Activated T-cell treated with anti-CD3 and anti-CD28 coated beads, Interleukin-2, amount 50 U/mL, for 4 hours (primary cell): ENCODE data around the gene FAM222A. TPM values are rescaled to one million over a fixed set of nuclear protein-coding genes. Genes with fewer than 3 reads are reported as not detected.

Experiments used
- ATAC-seq, 2 donors: fragments of 200-7000 bp; cut with Tn5 transposase; one replicate each; pipeline ENCODE4 v1.10.0; 2021
- DNase-seq: peaks from one replicate; pipeline ENCODE4 v3.0.0-alpha.2; 2020
- H3K27me3 Mint-ChIP-seq: one replicate; pipeline ENCODE4 v1.8.0; 2021; ENCODE audit warnings: low read depth, mixed read lengths
- H3K36me3 Mint-ChIP-seq: one replicate; pipeline ENCODE4 v1.8.0; 2022; ENCODE audit warnings: mixed read lengths; ENCODE audit not compliant: insufficient read depth
- H3K4me1 Mint-ChIP-seq: one replicate; pipeline ENCODE4 v1.8.0; 2021; ENCODE audit warnings: low read depth, mixed read lengths
- H3K4me3 Mint-ChIP-seq: one replicate; pipeline ENCODE4 v1.8.0; 2021; ENCODE audit warnings: mild to moderate bottlenecking, moderate library complexity, mixed read lengths
- H3K9me3 Mint-ChIP-seq: one replicate; pipeline ENCODE4 v1.8.0; 2021; ENCODE audit warnings: mixed read lengths
- total RNA-seq, 3 donors: library from RNA; stranded (reverse); gene quantifications; one replicate each; pipeline ENCODE4 v1.2.1, GENCODE V29; 2021

The FAM222A gene
- total RNA-seq, result 1 to 10 TPM; 4.2 to 6.7 (median 4.8) TPM

GRCh38 chr12:109713187-109714070 lies at the start of gene FAM222A:
Gene FAM222A, plus strand, starts transcription at chr12:109713825. Its CDS starts 30,322 bp downstream, at chr12:109744147.
- peak; percentile 97 for DNase-seq
- H3K27me3 Mint-ChIP-seq, result peaks cover 43% of the 10 kb centered on the region
- H3K4me1 Mint-ChIP-seq, result no peaks in the 10 kb centered on the region
- H3K9me3 Mint-ChIP-seq, result no peaks in the 10 kb centered on the region
- H3K36me3 Mint-ChIP-seq, result no peaks in the 10 kb centered on the region
- peak within 1 kb of the TSS; percentile 71 for H3K4me3 Mint-ChIP-seq
- ATAC-seq, result peak; percentile 90 to 92

GRCh38 chr12:109664402-109664801 lies 49.2 kb upstream of the FAM222A start:
- Mint-ChIP-seq H3K9me3 (no peaks in the 10 kb centered on the region), H3K36me3 (no peaks in the 10 kb centered on the region), H3K27me3 (peaks cover 8% of the 10 kb centered on the region), H3K4me3 (no peak overlapping the region), H3K4me1 (no peaks in the 10 kb centered on the region)
- ATAC-seq, result no peak
- DNase-seq, result no peak

- Mint-ChIP-seq H3K4me3 (no peak overlapping the region), H3K27me3 (peaks cover 9% of the 10 kb centered on the region), H3K4me1 (no peaks in the 10 kb centered on the region), H3K9me3 (no peaks in the 10 kb centered on the region), H3K36me3 (no peaks in the 10 kb centered on the region)
- ATAC-seq, result no peak
- DNase-seq, result no peak
Measured at GRCh38 chr12:109666068-109666467, 47.6 kb upstream of the FAM222A start.

GRCh38 chr12:109670731-109671130 lies 42.9 kb upstream of the FAM222A start:
- H3K9me3 Mint-ChIP-seq, result no peaks in the 10 kb centered on the region
- no peak for DNase-seq
- peaks cover 11% of the 10 kb centered on the region for H3K27me3 Mint-ChIP-seq
- no peak for ATAC-seq
- H3K36me3 Mint-ChIP-seq, result no peaks in the 10 kb centered on the region
- no peaks in the 10 kb centered on the region for H3K4me1 Mint-ChIP-seq
- no peak overlapping the region for H3K4me3 Mint-ChIP-seq

GRCh38 chr12:109671502-109671901 lies 42.1 kb upstream of the FAM222A start:
- ATAC-seq (no peak), DNase-seq (no peak)
- H3K27me3 Mint-ChIP-seq, result peaks cover 11% of the 10 kb centered on the region
- no peaks in the 10 kb centered on the region for H3K9me3 Mint-ChIP-seq
- H3K4me1 Mint-ChIP-seq, result no peaks in the 10 kb centered on the region
- H3K4me3 Mint-ChIP-seq, result no peak overlapping the region
- no peaks in the 10 kb centered on the region for H3K36me3 Mint-ChIP-seq

GRCh38 chr12:109673379-109673778 lies 40.2 kb upstream of the FAM222A start:
- ATAC-seq (no peak), DNase-seq (no peak)
- H3K9me3 Mint-ChIP-seq, result no peaks in the 10 kb centered on the region
- H3K4me1 Mint-ChIP-seq, result no peaks in the 10 kb centered on the region
- H3K27me3 Mint-ChIP-seq, result peaks cover 14% of the 10 kb centered on the region
- H3K4me3 Mint-ChIP-seq, result no peak overlapping the region
- H3K36me3 Mint-ChIP-seq, result no peaks in the 10 kb centered on the region

- Mint-ChIP-seq H3K36me3 (no peaks in the 10 kb centered on the region), H3K4me1 (no peaks in the 10 kb centered on the region), H3K27me3 (peaks cover 14% of the 10 kb centered on the region), H3K4me3 (no peak overlapping the region), H3K9me3 (no peaks in the 10 kb centered on the region)
- ATAC-seq (no peak), DNase-seq (no peak)
Measured at GRCh38 chr12:109673884-109674283, 39.7 kb upstream of the FAM222A start.

- H3K9me3 Mint-ChIP-seq, result no peaks in the 10 kb centered on the region
- H3K4me1 Mint-ChIP-seq, result no peaks in the 10 kb centered on the region
- H3K4me3 Mint-ChIP-seq, result no peak overlapping the region
- peaks cover 14% of the 10 kb centered on the region for H3K27me3 Mint-ChIP-seq
- DNase-seq (no peak), ATAC-seq (no peak)
- H3K36me3 Mint-ChIP-seq, result no peaks in the 10 kb centered on the region
Measured at GRCh38 chr12:109675411-109675810, 38.2 kb upstream of the FAM222A start.

- no peak for ATAC-seq
- peaks cover 13% of the 10 kb centered on the region for H3K27me3 Mint-ChIP-seq
Measured at GRCh38 chr12:109677279-109677691, 36.3 kb upstream of the FAM222A start.

GRCh38 chr12:109678719-109679118 lies 34.9 kb upstream of the FAM222A start:
- H3K27me3 Mint-ChIP-seq, result peaks cover 17% of the 10 kb centered on the region
- no peak for ATAC-seq

More at GRCh38 chr12:109677279-109677691, 36.3 kb upstream of the FAM222A start:
- H3K36me3 Mint-ChIP-seq, result no peaks in the 10 kb centered on the region
- H3K4me3 Mint-ChIP-seq, result no peak overlapping the region
- DNase-seq, result no peak
- H3K4me1 Mint-ChIP-seq, result no peaks in the 10 kb centered on the region
- H3K9me3 Mint-ChIP-seq, result no peaks in the 10 kb centered on the region

GRCh38 chr12:109679501-109680263 lies 33.9 kb upstream of the FAM222A start:
- Mint-ChIP-seq H3K9me3 (no peaks in the 10 kb centered on the region), H3K27me3 (peaks cover 17% of the 10 kb centered on the region), H3K36me3 (no peaks in the 10 kb centered on the region), H3K4me3 (no peak overlapping the region), H3K4me1 (no peaks in the 10 kb centered on the region)
- no peak for DNase-seq
- no peak for ATAC-seq

More at GRCh38 chr12:109678719-109679118, 34.9 kb upstream of the FAM222A start:
- Mint-ChIP-seq H3K9me3 (no peaks in the 10 kb centered on the region), H3K36me3 (no peaks in the 10 kb centered on the region), H3K4me3 (no peak overlapping the region), H3K4me1 (no peaks in the 10 kb centered on the region)
- DNase-seq, result no peak

- ATAC-seq (no peak), DNase-seq (no peak)
- Mint-ChIP-seq H3K36me3 (no peaks in the 10 kb centered on the region), H3K4me3 (no peak overlapping the region), H3K9me3 (no peaks in the 10 kb centered on the region), H3K27me3 (peaks cover 22% of the 10 kb centered on the region), H3K4me1 (no peaks in the 10 kb centered on the region)
Measured at GRCh38 chr12:109680264-109681005, 33.2 kb upstream of the FAM222A start.

- ATAC-seq, result no peak
- Mint-ChIP-seq H3K27me3 (peaks cover 20% of the 10 kb centered on the region), H3K4me1 (no peaks in the 10 kb centered on the region), H3K36me3 (no peaks in the 10 kb centered on the region), H3K4me3 (no peak overlapping the region), H3K9me3 (no peaks in the 10 kb centered on the region)
- no peak for DNase-seq
Measured at GRCh38 chr12:109681986-109682707, 31.5 kb upstream of the FAM222A start.

GRCh38 chr12:109682708-109683060 lies 30.9 kb upstream of the FAM222A start:
- no peaks in the 10 kb centered on the region for H3K4me1 Mint-ChIP-seq
- H3K36me3 Mint-ChIP-seq, result no peaks in the 10 kb centered on the region
- no peak overlapping the region for H3K4me3 Mint-ChIP-seq
- ATAC-seq (no peak), DNase-seq (no peak)
- no peaks in the 10 kb centered on the region for H3K9me3 Mint-ChIP-seq
- peaks cover 16% of the 10 kb centered on the region for H3K27me3 Mint-ChIP-seq
